ENCODE results near the gene SOX4.

Gene SOX4

GRCh38 chr6:21615504-21615903, 22.0 kb downstream of the SOX4 start:
- no peak for DNase-seq

- DNase-seq, result no peak
These were observed 22.5 kb downstream of the SOX4 start for GRCh38 chr6:21616005-21616404.

DNA sequence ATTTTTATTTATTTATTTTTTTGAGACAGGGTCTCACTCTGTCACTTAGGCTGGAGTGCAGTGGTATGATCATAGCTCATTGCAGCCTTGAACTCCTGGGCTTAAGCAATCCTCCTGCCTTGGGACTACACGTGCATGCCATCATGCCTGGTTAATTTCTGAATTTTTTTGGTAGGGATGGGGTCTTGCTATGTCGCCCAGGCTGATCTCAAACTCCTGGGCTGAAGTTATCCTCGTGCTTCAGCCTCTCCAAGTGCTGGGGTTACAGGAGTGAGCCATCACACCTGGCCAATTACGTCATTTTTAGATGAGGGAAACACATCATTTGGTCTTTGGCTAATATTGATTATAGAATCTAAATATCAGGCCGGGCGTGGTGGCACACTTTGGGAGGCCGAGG, 32.1 kb downstream of the SOX4 start:
- DNase-seq, result no peak

DNA sequence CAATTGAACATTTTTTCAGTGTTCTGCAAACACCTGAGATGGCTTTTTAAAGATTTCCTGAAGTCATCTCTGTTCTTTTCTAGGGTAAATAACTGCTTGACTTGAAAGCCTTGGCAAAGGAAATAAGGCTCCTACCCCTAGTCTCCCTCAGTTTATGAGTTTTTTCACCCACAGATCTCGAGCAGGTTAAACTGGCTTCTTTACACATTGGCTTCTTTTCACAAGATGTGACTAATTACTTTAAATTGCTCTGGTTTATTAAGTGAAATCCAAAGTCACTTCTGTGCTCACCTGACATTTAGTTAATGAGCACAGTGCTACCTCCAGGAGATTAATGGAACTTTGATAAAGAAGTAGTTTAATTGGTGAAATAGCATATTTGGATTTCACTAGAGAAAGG, 33.2 kb downstream of the SOX4 start:
- DNase-seq, result no peak

- DNase-seq, result no peak
These were observed 34.6 kb downstream of the SOX4 start for GRCh38 chr6:21628160-21628559.

- no peak for DNase-seq
These were observed 40.1 kb downstream of the SOX4 start for GRCh38 chr6:21633511-21634109.

GRCh38 chr6:21634582-21634981, 41.0 kb downstream of the SOX4 start:
- no peak for DNase-seq

DNA sequence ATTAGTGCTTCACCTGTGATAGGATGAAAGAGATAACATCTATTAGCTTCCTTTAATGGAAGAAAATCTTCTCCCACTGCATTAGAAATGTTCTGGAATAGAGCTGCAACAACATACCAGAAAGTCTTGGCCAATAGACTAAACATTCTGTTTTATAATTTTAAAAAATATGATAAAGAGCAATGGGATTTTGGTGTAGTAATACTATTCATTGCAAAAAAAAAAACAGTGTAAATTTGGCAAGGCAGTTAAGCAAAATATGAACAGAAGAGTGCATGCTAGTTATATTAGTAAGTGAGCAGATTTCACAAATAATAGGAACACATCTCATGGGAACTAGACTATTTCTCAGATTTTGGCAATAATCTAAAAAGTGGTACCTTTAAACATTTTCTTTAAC, 43.3 kb downstream of the SOX4 start:
- DNase-seq, result no peak

DNA sequence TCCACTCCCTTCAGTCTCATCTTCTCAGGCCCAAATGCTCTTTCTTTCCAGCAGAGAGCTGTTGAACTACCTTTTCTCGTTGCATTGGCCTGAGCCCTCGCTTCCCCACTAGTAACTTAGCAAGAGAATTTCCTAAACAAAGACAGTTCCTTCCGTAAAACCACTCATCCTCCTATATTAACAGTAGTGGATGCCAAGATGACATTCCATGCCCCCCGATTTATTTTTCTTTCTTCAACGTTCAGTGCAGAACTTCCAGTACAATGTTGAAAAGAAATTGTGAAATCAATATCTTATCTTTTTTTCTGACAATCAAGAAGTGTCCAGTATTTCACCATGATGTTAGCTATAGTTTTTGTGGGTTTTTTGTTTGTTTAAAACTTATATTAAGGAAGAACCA, 45.8 kb downstream of the SOX4 start:
- DNase-seq, result no peak

All from activated CD4-positive, alpha-beta T cell treated with anti-CD3 and anti-CD28 coated beads for 1 hour (primary cell).